Stimulated activated CD8-positive, alpha-beta memory T cell treated with anti-CD3 and anti-CD28 coated beads, Interleukin-15, amount 100 ng/mL, for 1 hour (primary cell): ENCODE results near the gene PTPRCAP.
A peak's percentile ranks its signal among the peaks of the same experiment; 100 is the strongest.

ENCODE experiments used
- DNase-seq: peaks from one replicate; pipeline ENCODE4 v3.0.0-alpha.2; 2020; ENCODE audit warnings: low read depth

The PTPRCAP gene

DNA sequence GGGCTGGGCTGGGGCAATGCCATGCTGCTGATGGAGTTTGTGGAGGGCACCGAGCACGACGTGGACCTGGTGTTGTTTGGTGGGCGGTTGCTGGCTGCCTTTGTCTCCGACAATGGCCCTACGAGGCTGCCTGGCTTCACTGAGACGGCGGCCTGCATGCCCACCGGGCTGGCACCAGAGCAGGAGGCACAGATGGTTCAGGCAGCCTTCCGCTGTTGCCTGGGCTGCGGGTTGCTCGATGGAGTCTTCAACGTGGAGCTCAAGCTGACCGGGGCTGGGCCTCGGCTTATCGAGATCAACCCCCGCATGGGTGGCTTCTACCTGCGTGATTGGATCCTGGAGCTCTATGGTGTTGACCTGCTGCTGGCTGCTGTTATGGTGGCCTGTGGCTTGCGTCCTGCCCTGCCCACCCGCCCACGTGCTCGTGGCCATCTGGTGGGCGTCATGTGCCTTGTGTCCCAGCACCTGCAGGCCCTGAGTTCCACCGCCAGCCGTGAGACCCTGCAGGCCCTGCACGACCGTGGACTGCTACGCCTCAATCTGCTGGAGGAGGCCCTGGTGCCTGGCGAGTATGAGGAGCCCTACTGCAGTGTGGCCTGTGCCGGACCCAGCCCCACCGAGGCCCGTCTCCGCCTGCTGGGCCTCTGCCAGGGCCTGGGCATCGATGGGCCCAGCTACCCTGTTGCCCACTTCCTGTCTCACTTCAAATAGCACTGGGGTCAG lies 13.4 kb downstream of the PTPRCAP start:
- no peak for DNase-seq

DNA sequence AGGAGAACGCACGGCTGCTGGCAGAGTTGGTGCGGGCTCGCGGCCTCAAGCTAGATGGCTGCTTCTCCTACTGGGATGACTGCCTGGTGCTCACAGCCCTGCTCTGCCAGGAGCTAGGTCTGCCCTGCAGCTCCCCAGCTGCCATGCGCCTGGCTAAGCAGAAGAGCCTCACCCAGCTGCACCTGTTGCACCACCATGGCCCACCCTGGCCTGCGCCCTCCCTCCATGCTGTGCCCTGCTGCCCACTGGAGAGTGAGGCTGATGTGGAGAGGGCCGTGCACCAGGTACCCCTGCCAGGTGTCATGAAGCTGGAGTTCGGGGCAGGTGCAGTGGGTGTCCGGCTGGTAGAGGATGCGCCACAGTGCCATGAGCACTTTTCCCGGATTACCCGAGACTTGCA lies 14.0 kb downstream of the PTPRCAP start:
- DNase-seq: no peak

DNA sequence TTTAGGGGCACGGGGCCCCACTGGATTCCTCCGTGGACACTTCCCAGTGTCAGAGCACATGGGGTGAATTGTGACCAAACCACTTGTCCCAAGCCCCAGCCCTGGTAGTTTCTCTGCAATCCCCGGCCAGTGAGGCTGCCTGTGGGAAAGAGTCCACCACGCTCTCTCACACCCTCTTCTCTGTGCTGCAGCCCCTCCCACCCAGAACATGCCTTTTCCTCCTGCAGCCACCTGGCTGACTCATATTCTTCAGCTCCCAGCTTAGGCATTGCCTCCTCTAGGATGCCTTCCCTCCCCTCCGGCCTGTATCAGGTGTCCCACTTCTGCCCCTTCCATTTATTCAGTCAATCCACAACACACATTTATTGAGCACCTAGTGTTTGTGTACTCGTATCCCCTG lies 14.6 kb downstream of the PTPRCAP start:
- DNase-seq: no peak

DNA sequence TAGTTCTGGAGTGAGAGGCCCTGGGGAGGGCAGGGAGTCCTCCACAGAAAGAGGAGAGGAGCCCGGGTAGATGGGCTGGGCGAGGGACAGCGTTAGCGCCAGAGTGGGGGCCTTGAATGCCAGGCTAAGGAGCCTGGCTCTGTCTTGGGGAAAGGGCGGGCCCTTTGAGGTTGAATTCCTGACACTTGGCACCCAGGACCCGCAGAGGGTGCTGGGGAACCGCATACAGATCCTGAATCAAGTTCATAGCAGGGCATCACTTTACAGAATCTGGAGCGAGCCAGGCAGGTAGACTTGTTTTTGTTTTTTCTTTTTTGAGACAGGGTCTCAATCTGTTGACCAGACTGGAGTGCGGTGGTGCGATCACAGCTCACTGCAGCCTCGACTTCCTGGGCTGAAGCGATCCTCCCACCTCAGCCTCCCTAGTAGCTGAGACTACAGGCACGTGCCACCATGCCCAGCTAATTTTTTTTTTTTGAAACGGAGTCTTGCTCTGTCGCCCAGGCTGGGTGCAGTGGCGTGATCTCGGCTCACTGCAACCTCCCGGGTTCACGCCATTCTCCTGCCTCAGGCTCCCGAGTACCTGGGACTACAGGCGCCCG lies 16.0 kb downstream of the PTPRCAP start:
- no peak for DNase-seq

DNA sequence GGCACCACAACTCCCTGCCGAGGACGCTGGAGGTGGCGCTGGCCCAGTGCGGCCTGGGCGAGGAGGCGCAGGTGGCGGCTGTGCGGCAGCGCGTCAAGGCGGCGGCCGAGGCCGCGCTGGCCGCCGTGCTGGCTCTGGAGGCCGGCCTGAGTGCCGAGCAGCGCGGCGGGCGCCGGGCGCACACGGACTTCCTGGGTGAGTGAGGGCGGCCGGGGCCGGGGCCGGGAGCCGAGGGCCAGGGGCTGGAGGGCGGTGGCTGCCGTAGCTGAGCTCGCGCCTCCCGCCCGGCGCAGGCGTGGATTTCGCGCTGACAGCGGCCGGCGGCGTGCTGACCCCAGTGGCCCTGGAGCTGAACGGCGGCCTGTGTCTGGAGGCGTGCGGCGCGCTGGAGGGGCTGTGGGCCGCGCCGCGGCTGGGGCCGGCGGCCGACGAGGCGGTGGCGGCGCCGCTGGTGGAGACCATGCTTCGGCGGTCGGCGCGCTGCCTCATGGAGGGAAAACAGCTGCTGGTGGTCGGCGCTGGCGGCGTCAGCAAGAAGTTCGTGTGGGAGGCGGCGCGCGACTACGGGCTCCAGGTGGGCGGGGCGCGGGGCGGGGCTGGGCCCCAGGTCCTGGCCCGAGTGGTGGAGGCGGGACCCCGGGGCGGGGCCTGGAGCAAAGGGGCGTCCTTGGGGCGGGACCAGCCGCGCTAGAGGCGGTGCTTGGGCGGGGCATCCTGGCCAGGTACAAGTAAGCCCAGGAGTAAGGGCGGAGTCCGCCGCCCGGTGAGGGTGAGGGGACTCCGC lies 16.6 kb downstream of the PTPRCAP start:
- DNase-seq: peak; percentile 98

DNA sequence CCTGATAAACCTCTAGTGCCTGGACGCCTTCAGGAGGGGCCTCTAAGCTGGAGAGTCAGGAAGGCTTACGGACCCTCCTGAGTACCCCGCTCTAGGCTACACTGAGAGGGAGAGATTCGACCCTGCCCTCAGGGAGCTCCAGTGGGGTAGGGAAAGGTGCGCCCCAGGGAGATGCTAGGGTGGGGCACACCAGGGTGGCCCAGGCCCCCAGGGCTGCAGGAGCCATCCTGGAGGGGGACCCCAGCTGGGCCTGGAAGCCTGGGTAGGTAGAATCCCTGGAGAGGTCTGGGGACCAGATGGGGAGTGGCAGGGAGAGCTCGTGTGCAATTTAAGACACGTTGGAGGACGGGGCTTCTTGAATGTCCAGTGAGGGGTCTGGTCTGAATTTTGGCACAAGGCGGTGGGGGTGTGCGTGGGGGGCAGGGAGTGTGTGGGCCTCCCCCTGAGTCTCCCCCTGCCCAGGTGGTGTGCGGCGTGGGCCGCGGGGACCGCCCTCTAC lies 17.3 kb downstream of the PTPRCAP start:
- no peak for DNase-seq

DNA sequence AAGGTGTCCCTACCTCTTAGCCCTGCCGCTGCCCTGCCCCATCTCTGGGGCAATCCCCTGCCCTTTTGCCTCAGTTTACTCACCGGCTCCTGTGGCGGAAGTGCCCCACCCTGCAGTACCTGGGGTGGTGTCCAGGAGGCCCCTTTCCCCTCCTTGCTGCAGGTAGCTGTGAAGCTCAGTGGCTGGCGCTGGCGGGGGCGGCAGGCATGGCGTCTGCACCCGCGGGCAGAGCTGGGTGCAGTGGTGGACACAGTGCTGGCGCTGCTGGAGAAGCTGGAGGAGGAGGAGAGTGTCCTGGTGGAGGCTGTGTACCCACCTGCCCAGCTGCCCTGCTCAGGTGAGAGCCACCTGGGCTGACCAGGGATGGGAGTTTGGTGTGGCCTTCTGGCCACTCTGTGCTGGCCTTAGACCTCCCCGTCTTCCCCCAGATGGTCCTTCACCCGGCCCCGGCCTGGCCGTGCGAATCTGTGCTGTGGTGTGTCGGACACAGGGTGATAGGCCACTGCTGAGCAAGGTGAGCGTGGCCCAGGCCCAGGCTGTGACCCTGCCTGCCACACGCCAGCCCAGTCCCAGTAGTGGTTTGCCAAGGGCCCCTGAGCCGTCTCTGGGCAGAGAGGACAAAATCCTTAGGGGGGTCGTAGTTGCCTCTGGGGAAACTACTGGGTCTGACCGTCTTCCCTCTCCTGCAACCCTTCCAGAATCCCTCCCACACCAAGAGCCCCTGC lies 18.0 kb downstream of the PTPRCAP start:
- DNase-seq: no peak

DNA sequence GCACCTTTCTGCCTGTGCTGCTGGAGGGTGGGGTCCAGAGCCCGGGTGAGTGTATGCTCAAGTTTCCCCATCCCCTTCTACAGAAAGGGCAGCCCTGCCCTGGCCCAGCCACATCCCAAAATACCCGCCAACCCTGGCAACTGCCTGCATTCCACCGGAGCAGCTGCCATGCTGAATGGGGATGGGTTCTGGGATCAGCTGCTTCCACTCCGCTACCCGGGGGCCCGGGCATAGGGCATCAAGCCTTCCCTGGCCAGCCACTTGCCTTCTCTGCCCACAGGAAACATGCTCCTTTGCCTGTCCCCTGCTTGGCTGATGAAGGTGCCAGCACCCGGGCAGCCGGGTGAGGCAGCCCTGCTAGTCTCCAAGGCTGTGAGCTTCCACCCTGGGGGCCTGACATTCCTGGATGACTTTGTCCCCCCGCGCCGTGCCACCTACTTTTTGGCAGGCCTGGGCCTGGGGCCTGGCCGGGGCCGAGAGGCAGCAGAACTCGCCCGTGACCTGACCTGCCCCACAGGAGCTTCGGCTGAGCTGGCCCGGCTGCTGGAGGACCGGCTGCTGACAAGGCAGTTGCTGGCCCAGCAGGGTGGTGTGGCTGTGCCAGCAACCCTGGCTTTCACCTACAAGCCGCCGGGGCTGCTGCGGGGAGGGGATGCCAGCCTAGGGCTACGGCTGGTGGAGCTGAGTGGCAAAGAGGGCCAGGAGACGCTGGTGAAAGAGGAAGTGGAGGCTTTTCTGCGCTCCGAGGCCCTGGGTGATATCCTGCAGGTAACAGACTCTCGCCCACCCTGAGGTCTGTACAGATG lies 18.8 kb downstream of the PTPRCAP start:
- DNase-seq: no peak

DNA sequence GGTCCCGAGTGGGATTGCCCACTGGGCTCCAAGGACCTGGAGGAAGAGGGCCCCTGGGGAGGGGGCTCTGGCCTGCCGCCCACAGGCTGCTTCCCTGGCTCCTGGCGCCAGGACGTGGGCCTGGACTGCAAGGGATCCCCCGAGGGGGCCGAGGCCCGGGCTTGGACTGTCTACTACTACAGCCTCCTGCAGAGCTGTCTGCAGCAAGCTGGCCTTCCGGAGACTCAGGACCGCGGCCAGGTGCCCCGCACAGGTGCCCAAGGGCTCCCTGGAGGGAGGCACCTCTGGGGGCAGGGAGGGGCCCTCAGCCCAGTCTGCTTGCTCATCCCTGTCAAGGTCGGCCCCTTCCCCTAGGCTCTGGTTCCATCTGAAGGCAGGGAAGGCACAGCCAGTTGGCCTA lies 20.1 kb downstream of the PTPRCAP start:
- no peak for DNase-seq

DNA sequence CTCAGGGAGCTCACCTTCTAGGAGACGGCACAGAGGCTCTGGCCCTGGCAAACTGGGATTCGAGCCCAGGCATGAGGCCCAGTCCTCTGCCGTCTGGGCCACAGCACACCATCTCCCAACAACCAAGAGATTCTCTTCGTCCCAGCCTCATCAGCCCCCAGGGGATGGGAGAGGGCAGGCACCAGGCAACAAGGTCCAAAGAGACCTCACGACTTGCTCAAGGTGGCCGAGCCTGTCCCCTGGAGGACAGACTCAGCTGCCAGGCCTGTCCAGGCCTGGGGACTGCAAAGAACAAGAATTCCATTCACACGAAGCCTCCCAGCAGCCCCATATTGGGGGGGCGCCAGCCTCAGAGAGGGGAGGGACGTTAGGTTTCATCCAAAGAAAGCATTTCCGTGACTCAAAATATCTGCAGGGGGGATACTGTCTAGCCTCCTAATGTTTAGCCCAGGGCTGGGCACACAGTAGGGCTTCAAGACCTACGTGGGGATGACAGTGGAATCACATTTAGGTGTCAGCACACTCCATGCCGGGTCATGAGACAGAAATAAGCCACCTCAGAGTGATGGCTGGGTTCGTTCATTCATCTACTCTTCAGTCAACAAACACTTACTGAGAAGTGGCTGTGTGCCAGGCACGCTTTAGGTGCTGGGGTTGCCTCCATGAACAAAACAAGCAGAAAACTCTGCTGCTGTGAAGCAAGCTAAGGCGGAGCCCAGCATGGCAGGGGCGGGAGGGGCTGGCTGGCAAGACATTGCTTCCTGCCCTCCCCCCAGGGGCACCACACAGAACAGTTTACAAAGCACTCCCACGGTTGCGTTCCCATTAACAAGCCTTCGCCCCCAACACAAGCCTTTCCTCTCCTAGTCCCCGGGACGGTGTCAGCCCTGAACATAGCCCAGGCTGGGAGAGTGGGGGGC lies 20.8 kb downstream of the PTPRCAP start:
- DNase-seq: peak; percentile 53

DNA sequence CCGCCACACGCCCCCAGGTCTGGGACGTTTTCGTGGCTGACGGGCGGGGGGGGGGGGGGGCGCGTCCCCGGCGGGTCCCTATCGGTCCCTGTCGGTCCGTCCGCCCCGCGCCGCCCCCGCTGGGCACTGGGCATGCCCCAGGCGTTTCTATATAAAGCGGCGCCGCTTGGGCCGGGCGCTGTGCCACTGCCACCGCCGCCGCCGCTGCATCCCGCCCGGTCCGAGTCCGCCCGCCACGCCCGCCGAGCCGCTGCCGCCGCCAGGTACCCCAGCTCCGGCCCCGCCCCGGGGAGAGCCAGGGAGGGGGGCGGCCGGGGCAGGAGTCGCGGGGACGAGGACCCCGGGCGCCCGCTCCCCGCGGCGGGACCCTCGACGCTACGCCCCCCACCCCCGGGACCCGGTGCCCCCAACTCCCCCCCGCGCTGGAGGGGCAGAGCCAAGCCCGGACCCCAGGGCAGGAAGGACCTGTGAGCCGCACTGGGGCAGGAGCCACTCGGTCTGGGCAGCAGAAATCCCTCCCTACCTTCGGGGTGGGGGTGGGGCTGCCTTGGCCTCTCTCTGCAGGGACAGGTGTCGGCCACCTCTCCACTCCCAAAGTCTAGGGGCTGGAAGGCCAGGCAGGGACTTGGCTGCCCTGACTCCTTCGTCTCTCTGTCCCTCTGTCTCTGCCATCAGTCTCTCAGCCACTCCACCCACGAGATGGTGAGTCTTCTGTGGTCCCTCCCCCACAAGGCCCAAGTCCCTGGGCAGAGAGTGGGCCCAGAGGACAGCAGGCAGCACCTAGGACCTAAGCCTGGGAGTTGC lies 21.8 kb downstream of the PTPRCAP start, which contains the start of gene CARNS1:
TSS of gene CARNS1 (plus strand) at position 178 of the 804 bp plus-strand sequence. CDS start at position 700, 522 bp downstream.
- no peak for DNase-seq

DNA sequence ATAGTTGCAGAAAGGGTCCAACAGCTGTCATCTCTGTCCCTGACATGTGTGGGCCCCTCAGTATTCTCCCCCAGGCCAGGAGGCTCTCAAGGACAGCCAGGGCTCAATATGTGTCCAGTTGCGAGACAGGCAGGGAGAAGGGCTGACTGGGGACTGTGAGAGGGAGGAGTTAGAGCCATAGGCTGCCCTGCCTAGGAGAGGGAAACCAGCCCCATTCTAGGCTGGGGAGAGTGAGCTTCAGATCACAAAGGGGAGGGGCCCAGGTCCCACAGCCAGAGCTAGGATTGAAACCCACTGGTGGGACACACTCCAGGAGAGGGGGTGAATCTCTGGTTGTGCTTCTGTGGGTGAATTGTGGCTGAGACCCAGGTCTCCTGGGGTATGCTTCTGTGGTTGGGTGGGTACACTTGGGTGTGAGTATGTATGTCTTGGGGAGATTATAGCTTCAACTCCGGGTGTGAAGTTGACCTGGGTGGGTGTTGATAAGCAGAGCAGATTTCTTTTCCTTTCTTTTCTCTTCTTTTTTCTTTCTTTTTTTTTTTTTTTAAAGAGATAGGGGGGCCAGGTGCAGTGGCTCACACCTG lies 24.1 kb downstream of the PTPRCAP start:
- no peak for DNase-seq

DNA sequence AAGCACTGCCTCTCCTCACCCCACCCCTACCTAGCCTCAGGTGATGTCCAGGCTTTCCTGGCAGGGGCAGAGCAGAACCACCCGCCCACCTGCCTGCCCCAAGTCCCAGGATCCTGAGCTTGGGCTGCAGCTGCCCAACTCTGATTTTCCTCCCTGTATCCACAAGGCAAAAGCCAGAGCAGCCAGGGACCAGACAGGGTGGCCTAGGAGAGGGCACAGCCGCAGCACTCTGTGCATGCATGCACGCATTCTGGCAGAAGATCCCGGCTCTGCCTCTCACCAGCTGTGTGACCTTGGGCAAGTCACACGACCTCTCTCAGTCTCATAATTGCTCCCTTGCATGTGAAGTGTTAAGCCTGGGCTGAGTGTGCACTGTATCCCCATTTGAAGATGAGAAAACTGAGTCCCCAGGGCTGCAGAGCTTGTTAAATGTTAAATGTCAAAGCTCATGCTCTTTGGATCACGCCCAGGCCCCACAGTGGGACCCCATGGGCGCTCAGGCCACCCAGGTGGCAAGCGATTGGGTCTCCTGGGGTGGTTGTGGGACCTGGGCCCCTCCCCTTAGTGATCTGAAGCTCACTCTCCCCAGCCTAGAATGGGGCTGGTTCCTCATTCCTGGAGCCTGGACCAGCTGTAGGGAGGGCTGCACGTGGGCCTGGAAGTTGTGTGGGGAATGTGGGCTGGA lies 24.8 kb downstream of the PTPRCAP start:
- no peak for DNase-seq

DNA sequence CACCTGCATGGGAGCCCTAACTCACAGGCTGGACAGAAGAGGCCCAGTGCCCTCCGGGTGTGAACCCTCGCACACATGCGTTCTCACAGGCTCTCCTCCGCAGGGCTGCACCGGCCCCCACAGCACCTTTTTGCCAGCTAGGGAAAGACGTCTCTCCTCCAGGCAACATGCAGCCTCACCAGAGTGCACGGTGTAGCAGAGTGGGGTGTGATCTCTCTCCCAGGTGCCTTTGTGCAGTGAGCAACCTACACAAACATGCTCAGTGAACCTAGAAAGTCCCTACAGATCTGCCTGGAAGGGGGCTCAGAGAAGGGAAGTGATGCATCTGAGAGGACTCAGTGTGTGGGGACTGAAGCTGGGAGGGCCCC lies 25.7 kb downstream of the PTPRCAP start:
- DNase-seq: no peak

DNA sequence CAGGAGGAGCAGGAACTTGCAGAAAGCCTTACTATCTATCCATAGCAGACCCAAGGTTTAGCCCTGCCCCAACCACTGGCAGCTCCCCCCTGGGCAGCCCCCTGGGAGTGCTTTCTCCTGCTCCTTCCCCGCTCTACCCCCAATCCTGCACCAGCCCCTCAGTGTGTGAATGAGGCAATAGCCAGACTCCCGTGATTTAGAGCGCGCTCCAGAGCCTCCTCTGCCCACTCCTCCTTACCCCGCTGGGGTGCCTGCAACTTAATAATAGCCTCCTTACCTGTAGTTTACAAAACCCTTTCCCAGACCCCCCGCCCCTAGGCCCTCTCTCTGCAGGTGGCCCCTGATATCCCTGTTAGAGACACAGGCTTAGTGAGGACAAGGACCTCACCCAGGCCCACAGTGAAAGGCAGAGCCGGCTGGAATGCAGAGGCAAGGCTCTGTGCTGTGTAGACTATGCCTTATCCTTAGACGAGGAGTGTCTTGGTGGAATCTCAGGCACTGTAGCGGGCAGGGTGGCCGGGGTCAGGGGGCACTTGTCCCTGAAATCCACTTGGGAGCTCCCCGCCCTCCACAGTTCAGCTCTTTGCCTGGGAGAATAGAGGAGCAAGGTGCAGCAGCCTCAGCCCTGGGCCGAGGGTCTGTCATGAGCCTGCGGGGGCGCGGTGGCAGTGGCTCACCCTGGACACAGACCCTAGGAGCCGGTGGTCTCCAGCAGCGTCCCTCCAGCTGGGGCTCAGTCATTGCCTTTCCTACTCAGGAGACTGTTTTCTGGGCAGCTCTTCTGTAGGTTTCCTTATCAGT lies 26.3 kb downstream of the PTPRCAP start:
- DNase-seq: no peak

DNA sequence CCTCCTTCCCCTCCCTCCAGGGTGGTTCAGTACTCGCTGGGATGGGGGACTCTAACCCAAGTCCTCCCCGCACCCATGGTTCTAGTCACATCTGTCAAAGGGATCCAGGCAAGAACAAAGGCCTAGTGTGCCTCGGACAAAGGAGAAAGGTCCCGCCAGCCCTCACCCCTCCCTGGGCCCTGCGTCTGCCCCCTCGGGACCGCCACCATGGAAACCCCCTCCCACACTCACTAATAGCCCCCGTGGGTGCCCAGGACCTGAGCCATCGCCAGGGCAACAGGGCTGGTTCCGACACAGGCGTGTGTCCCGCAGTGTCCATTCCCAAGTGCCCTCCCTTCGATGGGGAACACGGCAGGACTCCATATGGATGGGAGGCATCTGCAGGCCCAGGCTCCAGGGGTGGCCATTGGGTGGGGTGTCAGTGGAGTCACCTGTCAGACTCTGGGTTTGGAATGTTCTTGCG lies 27.1 kb downstream of the PTPRCAP start:
- DNase-seq: no peak

DNA sequence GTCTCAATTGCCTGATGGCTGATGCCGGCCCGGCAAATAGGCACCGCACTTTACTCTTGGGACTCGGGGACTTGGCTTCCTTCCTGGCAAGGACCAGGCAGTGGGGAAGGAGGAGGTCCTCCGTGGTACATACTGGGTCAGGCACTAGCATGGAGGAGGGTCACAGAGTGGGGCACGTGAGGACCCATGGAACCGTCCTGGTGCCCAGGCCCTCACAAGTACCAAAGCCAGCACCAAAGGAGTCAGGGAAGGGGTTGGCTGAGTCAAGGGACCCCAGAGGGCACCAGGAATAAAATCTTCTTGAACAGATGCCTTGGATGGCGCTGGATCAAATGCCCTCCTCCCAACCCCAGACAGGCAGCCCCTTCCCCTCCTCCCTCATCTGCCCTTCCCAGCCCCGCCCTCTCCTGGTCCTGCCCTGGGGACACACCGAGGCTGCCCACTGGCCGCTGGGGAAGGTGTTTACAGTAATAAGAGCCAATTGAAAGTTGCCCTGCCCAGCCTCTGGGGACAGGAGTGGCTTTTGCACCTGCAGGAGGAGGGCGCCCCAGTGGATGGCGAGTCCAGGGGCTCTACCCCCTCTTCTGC lies 27.6 kb downstream of the PTPRCAP start:
- no peak for DNase-seq
